HepG2 (cell line): ENCODE data around the gene FSTL1. TPM values are rescaled to one million over a fixed set of nuclear protein-coding genes. Genes with fewer than 3 reads are reported as not detected.

Experiments used
- BORCS8-MEF2B ChIP-seq: sonication (generic); formaldehyde crosslinking; IDR thresholded peaks from 2 replicates; pipeline ENCODE4 v1.8.0; 2022; ENCODE audit warnings: mild to moderate bottlenecking, missing genetic modification reagents
- GLI4 ChIP-seq: sonication (generic); formaldehyde crosslinking; IDR thresholded peaks from 2 replicates; pipeline ENCODE4 v1.5.1; 2020; ENCODE audit warnings: missing genetic modification reagents, mild to moderate bottlenecking, moderate library complexity, borderline replicate concordance
- MED1 ChIP-seq: sonication (generic); formaldehyde crosslinking; IDR thresholded peaks from 2 replicates; pipeline ENCODE4 v1.4.0; 2020; ENCODE audit warnings: missing genetic modification reagents
- NR0B2 ChIP-seq: sonication (generic); formaldehyde crosslinking; IDR thresholded peaks from 2 replicates; pipeline ENCODE4 v1.4.0; 2020; ENCODE audit warnings: mild to moderate bottlenecking, missing genetic modification reagents
- NR2F1 ChIP-seq, 2 experiments: fragments of 450-650 bp in 1 of 2; formaldehyde crosslinking in 1 of 2; IDR thresholded peaks; 2 replicates each; pipeline versions ENCODE4 v1.5.0 to v1.6.1; 2016 to 2020; ENCODE audit warnings: mild to moderate bottlenecking in 1 of 2, missing compliant biosample characterization in 1 of 2, missing genetic modification reagents in 1 of 2, moderate library complexity in 1 of 2
- PRPF4 ChIP-seq: fragments of 200-400 bp; formaldehyde crosslinking; IDR thresholded peaks from 2 replicates; pipeline ENCODE4 v1.6.1; 2016; ENCODE audit warnings: low read length, low read depth; ENCODE audit not compliant: poor library complexity, severe bottlenecking
- RFXAP ChIP-seq: sonication (generic); formaldehyde crosslinking; IDR thresholded peaks from 2 replicates; pipeline ENCODE4 v1.4.0; 2020; ENCODE audit warnings: missing genetic modification reagents, borderline replicate concordance
- SIX1 ChIP-seq: sonication (generic); formaldehyde crosslinking; IDR thresholded peaks from 2 replicates; pipeline ENCODE4 v1.4.0; 2020; ENCODE audit warnings: missing genetic modification reagents, borderline replicate concordance
- SIX4 ChIP-seq: sonication (generic); formaldehyde crosslinking; IDR thresholded peaks from 2 replicates; pipeline ENCODE4 v1.4.0; 2020; ENCODE audit warnings: missing genetic modification reagents
- SOX5 ChIP-seq: IDR thresholded peaks from 2 replicates; pipeline ENCODE4 v1.6.1; 2016; ENCODE audit warnings: borderline replicate concordance
- SOX6 ChIP-seq, 2 experiments: fragments of 450-650 bp in 1 of 2; sonication (generic) in 1 of 2; formaldehyde crosslinking in 1 of 2; IDR thresholded peaks; 2 replicates each; pipeline versions ENCODE4 v1.4.0 to v1.6.1; 2017 to 2020; ENCODE audit warnings: antibody characterized with exemption in 1 of 2, mild to moderate bottlenecking in 1 of 2, missing genetic modification reagents in 1 of 2
- TCF7L2 ChIP-seq: IDR thresholded peaks from 2 replicates; pipeline ENCODE4 v1.6.1; 2011; ENCODE audit warnings: mild to moderate bottlenecking, low read depth, low read length, moderate library complexity
- ZBTB46 ChIP-seq: sonication (generic); formaldehyde crosslinking; IDR thresholded peaks from 2 replicates; pipeline ENCODE4 v1.4.0; 2020; ENCODE audit warnings: mild to moderate bottlenecking, missing genetic modification reagents, borderline replicate concordance
- ZHX2 ChIP-seq, 2 experiments: sonication (generic) in 1 of 2; formaldehyde crosslinking in 1 of 2; IDR thresholded peaks; 2 replicates each; pipeline versions ENCODE4 v1.6.1 to v1.9.0; 2014 to 2022; ENCODE audit warnings: antibody characterized with exemption in 1 of 2, borderline replicate concordance in 1 of 2, inconsistent platforms in 1 of 2, low read depth in 1 of 2, missing genetic modification reagents in 1 of 2
- ZNF251 ChIP-seq: sonication (generic); formaldehyde crosslinking; IDR thresholded peaks from 2 replicates; pipeline ENCODE4 v1.9.0; 2021; ENCODE audit warnings: mild to moderate bottlenecking, missing genetic modification reagents
- ZNF431 ChIP-seq: sonication (generic); formaldehyde crosslinking; IDR thresholded peaks from 2 replicates; pipeline ENCODE4 v1.9.0; 2022; ENCODE audit warnings: missing genetic modification reagents, low read depth, mild to moderate bottlenecking, borderline replicate concordance
- ZNF441 ChIP-seq: sonication (generic); formaldehyde crosslinking; IDR thresholded peaks from 2 replicates; pipeline ENCODE4 v1.7.0; 2021; ENCODE audit warnings: missing genetic modification reagents, borderline replicate concordance
- ZNF549 ChIP-seq: sonication (generic); formaldehyde crosslinking; IDR thresholded peaks from 2 replicates; pipeline ENCODE4 v1.5.0; 2020; ENCODE audit warnings: missing genetic modification reagents
- ZNF556 ChIP-seq: sonication (generic); formaldehyde crosslinking; IDR thresholded peaks from 2 replicates; pipeline ENCODE4 v1.4.0; 2020; ENCODE audit warnings: mild to moderate bottlenecking, missing genetic modification reagents, borderline replicate concordance
- polyA plus RNA-seq, 8 experiments: library from polyadenylated mRNA; depleted of rRNA in 3 of 8; stranded (reverse) in 7 of 8; unstranded in 1 of 8; fragments of >200 nt; fragmentation: Illumina TruSeq in 4 of 8; extraction: Trizol in 4 of 8; gene quantifications; 2 replicates each; pipeline versions ENCODE4 v1.2.1 to v1.2.3, GENCODE V29; 2011 to 2016; ENCODE audit warnings: low read depth in 4 of 8, missing spikeins in 1 of 8, mixed read lengths in 1 of 8; ENCODE audit not compliant: insufficient read depth in 1 of 8
- total RNA-seq, 5 experiments: library from RNA; depleted of rRNA; stranded (reverse); fragments of >200 nt; fragmentation: Illumina TruSeq; extraction: Trizol; gene quantifications; 2 replicates each; pipeline ENCODE4 v1.2.3, GENCODE V29; 2016; ENCODE audit warnings: low read depth in 1 of 5

The FSTL1 gene
- total and polyA plus RNA-seq, 2 of the 13 experiments (the other 11 are each of a cell fraction or from before 2014, with no cell fraction given), result 0.07 to 0.29 TPM

GRCh38 chr3:120348991-120349854, 101.6 kb downstream of the FSTL1 start, which contains the start of gene LRRC58 (continued):
- TF ChIP-seq ZHX2 (IDR thresholded peaks at IDR 0.05; ENCODE audit: low read depth) (peak; percentile 47; the same call in 1 of the 2 replicates), ZHX2 (CRISPR knock-in tag; IDR thresholded peaks at IDR 0.05; ENCODE audit: borderline replicate concordance) (peak; percentile 70; the same call in 1 of the 2 replicates), MED1 (CRISPR knock-in tag) (peak; percentile 84), ZNF441 (CRISPR knock-in tag) (peak; percentile 86), SOX5 (no peak), PRPF4 (no peak), BORCS8-MEF2B (CRISPR knock-in tag) (peak; percentile 79; the same call in 1 of the 2 replicates), ZNF251 (CRISPR knock-in tag) (no peak; the same call in 1 of the 2 replicates), ZNF431 (CRISPR knock-in tag) (peak; percentile 60; the same call in 1 of the 2 replicates), SIX1 (no peak), ZNF549 (CRISPR knock-in tag) (peak; percentile 78; the same call in 1 of the 2 replicates), SIX4 (CRISPR knock-in tag) (peak; percentile 55; the same call in 1 of the 2 replicates), NR0B2 (CRISPR knock-in tag) (peak; percentile 55; the same call in 1 of the 2 replicates), ZNF556 (peak; percentile 78; the same call in 1 of the 2 replicates), NR2F1 (CRISPR knock-in tag; IDR thresholded peaks at IDR 0.05) (no peak), RFXAP (CRISPR knock-in tag) (peak; percentile 86; the same call in 1 of the 2 replicates), GLI4 (peak; percentile 42), TCF7L2 (no peak), SOX6 (IDR thresholded peaks at IDR 0.05) (no peak), SOX6 (CRISPR knock-in tag; IDR thresholded peaks at IDR 0.05) (peak; percentile 13; the same call in 1 of the 2 replicates), ZBTB46 (CRISPR knock-in tag) (no peak; the same call in 1 of the 2 replicates)
